ENCODE measurements around the gene ATXN7L1.

ATXN7L1 gene

DNA sequence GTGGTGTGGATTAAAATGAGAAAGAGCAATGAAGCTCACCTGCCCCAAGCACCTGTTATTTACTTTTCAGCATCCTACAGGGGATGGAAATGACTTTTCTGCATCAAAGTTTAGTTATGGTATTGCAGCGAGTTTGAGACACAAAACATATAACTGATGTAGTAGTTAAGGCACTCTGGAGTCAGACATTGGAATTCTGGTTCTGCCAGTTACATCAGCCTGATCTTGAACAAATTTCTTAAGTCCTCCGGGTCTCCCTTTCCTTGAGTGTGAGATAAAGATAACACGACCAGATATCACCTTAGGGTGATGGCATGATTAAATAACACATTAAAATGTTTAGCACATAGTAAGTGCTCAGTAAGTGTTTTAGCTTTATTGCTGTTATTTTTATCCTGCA is 97.4 kb downstream of the ATXN7L1 start:
- DNase-seq (ENCODE audit: low read depth, low spot score): no peak

DNA sequence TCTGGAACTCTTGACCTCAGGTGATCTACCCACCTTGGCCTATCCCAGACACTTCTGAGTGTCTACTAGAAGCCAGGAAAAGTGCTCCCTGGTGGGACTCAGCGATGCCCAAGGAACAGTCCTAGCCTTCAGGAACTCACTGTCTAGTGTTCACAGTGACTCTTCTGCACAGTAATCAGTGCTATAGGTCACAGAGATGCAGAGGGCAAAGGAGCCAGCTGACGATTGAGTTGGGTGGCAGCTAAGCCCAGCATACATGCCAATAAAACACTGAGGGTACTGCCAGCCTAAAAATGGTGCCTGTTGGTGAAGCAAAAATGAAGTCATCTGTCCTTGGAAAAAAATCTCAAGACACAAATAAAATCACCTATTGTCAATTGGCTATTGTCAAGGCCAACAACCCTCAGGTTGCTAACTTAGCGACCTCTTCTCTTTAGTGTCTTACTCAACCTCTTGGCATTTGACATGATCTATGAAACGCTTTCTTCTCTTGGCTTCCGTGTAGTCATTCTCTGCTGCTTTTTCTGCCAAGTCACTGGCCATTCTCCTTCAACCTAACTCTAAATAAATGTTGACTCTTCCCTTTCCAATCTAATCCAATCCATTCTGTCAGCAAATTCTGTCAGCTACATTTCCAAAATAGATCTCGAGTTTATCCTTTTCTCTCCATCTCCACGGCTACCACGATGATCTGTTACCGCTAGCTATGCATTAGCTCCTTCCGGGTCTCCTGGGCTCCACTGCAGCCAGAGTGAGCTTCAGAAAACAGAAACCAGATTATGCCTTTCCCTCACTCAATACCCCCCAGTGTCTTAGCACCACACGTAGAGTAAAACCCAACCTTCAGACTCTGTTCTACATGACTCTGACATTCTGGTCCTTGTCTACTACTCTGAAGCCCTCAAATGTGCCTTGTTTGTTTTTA is 99.2 kb downstream of the ATXN7L1 start:
- DNase-seq (ENCODE audit: low read depth, low spot score): no peak

DNA sequence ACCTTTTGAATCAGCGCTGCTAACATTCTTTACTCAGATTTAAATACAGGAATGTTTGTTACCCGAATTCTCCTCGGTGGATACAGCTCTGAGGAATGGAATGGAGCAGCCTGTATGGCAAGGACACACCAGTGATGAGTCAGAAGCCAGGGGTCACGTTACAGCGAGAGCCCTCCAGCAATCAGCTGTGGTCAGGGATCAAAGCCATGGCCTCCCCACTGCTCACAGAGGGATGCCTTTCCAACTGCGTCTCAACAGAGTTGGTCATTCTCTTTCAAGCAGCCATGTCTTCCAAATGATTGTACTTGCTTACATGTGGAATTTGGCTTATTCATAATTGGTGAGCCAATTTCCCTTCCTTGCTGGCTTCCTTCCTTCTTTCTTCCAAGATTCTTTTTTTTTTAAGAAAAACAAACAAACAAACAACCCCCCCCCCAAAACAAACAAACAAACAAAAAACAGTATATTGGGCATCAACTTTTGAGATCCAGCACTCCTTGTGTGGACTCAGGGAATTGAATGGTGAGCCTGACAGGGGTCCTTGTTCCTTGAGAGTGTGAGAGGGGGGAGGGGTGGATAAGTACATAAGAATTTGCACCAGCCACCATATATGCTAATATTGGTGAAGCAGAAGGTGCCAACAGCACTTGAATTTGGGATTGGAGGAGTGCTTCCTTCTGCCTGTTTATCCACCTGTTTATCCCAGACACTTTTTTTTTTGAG is 100.2 kb downstream of the ATXN7L1 start:
- no peak for DNase-seq (ENCODE audit: low read depth, low spot score)

DNA sequence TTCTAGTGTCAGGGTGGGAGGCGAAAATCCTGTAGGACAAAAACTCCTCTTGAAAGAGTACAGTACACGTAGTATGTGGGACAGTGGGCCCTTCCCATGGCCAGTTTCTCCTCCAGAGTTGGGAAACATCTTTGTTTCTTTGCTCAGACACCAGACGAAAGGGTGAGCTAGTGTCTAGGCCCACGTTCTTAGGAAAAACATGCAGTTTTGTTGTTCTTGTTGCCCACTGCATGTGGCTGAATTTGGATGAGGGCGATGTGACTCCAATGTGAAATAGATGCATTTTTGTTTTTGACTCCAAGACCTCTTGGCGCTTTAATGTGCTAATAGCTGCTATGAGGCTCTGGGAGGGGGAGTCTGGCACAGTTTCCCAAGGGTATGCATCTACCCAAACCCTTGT is 100.8 kb downstream of the ATXN7L1 start:
- DNase-seq (ENCODE audit: low read depth, low spot score): no peak

DNA sequence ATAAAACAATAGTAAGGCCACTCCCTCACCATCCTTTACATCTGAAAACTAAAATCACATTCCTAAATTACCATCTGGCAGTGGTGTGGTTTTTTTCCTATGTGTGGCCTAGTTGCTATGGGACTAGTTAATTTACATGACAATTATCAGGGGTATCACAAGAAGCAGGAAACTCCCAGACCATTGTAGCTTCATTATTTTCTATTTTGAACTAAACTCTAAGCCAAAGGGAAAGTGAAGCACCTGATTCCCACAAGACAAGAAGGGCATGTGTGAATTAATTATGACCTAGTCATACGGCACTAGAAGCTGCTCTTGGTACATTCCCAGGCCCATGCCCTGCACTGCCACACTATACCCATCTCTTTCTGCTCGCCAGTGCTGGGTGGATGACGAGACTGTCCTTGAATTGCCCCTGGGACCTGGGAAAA is 103.4 kb downstream of the ATXN7L1 start:
- no peak for DNase-seq (ENCODE audit: low read depth, low spot score)

DNA sequence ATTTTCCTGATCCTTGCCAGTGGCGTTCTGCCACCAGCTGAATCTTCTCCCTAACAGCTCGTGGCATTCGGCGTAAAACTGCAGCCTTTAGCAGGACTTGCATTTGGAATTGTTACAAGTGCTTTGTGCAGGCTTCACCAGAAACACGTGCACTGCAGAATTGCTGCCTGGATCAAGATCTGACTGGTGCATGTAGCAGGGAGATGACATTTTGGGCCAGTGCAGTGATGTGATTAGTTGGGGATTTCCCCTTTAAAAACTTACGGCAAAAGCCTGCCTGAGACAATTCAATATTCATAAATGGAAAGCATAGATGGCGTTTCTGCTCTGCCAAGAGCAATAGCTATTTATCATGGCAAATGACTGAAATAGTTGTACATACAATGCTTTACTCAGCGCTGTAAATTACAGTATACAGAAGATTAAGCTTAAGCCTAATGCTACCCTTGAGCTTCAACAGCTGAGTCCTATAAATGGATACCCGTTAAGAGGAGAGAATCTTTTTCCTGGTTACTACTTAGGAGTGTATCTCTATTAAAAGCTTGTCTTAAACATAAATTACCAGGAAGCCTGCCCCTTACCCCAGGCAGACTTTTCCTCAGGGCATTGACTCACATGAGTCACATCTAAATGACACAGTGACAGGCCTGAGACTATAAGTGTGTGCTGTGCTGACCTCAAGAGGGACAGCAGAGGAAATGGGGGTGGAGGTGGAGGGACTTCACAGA is 106.3 kb downstream of the ATXN7L1 start:
- no peak for DNase-seq (ENCODE audit: low read depth, low spot score)

DNA sequence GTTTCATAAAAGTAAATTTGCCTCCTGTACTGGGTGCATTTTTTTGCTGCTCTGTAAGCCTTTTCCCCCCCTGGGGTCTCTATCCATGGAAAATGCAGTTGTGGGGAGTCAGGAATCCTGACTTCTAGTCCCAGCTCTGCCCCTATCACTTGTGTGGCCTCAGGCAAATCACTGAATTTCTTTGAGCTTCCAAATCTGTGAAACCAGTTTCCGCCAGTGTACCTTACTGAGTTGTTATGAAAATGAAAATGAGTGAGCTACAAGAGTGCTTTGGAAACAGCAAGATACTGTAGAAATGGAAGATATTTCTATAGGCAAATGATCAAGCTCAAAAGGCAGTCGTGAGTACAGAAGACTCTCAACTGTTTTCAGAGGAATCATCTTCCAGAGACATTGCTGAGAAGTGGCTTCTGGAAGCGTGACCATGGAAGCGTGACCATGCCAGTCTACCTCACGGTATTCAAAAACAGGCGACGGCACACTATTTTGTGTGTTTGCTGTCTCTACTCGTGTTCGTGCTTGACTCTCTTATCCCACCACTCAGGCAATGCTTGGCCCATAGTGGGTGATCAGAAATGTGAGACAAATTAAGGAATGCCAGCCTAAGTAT is 107.4 kb downstream of the ATXN7L1 start:
- DNase-seq (ENCODE audit: low read depth, low spot score): no peak

DNA sequence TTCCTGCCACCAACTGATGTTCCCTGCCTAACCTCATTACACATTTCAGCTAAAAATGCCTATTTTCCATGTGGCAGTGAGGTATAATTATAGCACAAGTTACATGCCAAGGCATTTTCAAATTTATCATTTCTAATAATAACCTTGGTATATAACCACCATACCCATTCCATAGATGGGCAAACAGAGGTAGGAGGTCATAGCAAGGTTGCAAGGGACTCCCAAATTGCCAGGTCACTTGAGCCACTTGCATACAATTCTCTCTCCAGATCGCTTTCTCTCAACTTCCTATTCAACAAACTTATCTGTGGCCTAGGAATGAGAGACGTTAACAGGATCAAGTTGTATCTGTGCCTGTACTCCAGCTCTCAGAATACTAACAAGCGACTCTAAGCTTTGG is 108.3 kb downstream of the ATXN7L1 start:
- no peak for DNase-seq (ENCODE audit: low read depth, low spot score)

DNA sequence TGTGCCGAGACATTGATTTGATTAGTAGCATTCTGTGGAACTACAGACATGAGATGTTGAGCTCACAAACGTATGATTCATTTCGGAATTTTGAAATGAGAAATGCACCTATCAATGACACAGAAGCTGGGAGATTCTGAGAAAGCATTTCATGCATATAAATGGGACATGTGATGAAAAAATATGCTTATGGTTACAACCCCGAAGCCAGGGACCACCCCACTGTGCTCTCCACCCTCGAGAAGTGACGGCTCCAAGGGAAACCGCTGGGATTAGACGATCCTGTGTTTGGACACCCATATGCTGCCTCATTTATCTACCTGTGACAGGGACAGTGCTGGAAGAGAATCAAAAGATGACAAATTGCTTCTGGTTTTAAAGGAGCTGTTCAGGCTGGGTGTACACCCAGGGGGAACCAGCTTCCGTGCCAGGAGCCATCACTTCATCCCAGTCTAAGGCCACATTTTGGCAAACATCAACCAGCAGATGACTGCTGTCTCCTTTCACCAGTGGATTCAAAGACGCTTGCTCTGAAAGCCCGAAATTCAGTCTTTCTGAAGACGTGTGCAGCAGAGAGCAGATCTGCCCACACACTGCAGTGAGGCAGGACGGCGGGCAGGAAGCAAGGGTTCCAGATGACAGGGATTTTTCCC is 109.9 kb downstream of the ATXN7L1 start:
- no peak for DNase-seq (ENCODE audit: low read depth, low spot score)

DNA sequence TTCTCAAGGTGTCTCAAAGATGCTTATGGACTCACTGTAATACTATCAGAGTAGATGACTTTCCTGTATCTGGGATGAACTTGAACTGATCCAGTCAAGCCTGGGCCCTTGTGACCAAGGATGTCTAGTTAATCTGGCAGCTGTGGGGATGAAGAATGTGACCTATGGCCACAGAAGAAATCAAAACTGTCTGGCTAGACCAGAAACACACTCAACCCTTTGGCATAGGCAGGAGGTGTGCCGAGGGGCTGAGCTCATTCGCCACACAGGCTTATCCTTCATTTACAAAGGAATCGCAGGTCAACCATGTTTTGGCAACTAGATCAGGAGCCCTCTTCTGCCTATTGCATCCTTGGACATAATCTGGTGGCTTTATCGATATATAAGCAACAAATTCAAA is 110.6 kb downstream of the ATXN7L1 start:
- DNase-seq (ENCODE audit: low read depth, low spot score): no peak

DNA sequence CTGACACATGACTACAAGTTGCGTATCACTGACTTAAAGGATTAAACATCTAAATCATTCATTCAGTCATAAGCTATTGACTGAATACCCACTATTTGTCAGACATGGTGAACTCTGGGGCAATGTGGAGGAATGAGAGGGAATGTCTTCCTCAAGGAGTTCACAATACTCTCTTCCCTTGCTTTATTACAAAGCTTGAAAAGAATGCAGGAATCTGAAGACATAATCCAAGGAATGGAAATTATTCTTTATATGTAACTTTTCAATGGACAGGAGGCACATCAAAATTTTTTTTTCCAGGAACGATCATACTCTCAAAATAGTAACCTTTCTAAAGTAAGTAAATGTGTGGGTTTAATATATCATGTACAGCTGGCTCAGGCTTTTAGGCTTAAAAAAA is 111.9 kb downstream of the ATXN7L1 start:
- DNase-seq (ENCODE audit: low read depth, low spot score): no peak

DNA sequence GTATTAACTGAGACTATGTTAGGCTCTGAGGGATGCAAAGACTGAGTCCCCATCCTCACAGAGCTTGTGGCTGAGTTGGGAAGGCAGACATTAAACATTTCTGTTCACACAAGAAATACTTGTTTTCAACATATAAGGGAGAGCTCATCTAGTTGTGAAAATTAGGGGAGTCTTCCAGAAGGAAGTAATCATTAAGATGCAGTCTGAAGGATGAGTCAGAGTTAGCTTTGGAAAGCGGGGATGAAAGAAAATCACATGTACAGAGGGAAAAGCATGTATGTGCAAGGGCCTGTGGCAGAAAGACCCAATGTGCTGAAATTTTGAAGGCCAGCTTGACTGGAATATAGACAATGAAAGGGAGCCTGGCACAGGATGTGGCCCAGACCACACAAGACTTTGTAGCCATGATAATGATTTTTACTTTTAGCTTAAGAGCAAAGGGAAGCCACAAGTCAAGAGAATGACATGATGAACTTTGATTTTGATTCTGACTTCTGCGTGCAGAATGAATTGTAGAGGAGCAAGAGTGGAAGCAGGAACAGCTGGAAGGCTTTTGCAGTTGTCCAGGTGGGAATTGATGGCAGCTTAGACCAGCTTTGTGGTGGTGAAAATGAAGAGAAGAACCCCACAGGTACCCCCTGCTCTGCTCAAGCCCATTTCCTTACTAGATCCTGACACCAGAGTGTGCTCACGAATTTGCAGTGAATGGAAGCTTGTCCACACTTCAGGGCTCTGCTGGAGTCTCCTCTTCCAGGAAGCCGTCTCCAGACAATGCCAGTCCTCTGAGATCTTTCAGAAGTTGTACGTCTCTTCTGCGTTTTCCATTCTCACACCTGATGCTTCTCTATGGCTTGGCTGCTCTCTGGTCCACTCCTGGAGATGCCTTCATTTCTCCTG is 115.6 kb downstream of the ATXN7L1 start:
- no peak for DNase-seq (ENCODE audit: low read depth, low spot score)

DNA sequence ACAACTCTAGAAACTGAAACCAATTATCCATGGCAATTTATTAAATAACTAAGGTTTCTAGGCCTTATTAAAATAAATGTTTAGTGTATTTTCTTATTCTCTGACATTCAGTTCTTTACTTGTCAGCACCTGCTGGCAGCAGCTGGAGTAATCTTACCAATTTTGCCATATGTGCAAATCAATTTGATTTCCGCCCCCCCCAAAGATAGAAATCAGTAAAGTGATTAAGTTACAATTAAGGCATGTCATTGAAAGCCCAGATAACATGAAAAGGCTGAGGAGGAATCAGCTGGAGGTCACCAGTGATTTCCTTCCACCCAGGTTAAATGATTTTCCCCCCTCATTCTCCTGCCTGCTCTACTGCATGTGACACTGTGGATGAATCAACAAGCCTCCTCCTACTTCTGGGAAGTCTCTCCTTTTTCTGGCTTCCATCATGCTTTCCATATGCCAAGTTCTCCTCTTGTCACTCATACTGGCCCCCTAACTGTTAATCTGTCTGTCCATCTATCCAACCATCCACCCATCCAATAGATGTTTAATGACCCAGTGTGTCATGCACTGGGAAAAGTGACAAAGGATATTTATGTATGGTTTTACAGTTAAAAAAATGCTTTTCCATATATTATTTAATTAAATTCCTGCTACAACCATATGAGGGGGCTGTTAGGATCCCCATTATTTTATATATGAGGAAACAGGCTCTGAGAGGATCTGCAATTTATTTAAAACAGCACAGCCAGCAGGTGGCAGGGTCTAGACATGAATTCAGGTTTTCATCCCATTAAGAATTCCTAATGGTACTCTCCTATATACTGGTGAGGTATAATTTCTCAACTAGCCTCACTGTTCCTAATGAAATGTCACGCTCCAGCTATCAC is 116.5 kb downstream of the ATXN7L1 start:
- DNase-seq (ENCODE audit: low read depth, low spot score): no peak

DNA sequence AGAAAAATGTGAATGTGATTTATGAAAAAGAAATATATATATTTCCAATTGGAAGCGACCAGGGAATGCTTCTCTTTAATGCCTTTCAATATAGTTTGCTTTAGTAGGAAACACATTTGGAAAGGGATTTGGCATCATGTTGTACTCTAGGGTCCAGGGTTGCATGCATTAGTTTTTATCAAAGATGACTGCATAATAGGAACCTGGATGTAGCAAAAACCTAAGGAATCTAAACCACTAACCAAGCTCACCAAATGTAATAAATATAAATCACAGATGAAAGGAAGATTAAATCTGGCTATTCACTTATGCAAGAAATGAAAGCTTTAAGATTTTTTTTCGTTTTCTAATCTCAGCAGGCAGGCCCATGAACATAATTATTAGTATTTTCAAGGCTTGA is 120.0 kb downstream of the ATXN7L1 start:
- DNase-seq (ENCODE audit: low read depth, low spot score): no peak

DNA sequence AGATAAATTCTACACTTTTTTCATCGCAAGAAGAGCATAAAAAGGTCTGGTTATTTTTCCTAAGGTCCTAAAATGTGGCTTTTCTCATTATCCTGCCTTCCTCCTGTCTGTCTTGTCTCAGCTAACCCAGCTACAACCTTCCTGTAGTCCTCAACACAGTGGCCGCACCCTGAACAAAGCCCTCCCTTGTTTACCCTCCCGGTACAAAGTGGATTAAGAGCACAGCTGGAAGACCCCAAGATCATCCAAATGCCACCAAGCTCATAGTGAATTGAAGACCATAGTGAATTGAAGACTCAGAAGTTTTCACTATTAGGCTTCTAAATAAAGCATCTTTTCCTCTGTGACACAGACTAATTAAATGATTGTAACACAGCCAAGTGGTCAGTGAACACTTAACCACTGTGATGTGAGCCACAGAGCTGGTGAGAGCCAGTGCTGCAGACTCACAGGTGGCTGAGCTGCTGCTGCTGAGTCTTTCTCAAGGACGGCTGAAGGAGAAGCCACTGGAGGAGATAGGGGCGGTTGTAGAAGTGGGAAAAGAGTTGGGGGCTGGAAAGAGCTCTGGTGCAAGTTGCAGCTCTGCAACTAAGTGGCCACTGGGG is 123.6 kb downstream of the ATXN7L1 start:
- no peak for DNase-seq (ENCODE audit: low read depth, low spot score)

DNA sequence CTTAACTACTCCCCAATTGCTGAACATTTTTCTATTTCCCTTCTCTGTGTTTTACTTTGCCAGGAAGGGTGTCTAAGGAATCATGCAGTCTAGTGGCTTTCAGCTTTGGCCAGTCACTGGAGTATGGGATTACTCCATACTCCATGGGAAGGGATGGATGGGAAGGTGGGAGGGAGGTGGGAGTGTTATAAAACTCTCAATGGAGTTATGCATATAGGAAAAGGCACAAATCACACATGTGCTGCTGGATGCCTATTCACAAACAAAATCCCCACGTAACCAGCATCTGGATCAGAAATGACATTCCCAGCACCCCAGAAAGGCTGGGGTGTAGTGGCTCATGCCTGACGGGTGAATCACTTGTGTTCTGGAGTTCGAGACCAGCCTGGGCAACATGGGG is 125.3 kb downstream of the ATXN7L1 start:
- no peak for DNase-seq (ENCODE audit: low read depth, low spot score)

DNA sequence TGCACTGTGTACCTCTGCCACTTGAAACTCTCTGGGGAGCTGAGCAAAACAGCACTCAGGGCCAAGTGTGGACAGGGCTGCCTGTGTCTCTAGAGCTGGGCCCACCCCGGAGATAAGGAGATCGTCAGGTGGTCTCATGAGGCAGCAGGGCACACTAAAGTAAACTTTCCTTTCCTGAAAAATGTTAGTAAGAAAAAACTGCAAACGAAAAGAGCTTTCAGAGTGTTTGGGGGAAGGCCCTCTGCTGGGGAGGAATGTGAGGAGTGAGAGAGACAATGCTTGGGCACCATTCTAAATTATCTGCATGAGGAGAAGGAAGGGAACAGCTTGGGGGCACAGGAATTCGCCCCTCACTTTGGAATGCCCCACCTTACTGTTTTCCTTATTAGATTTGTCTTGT is 127.7 kb downstream of the ATXN7L1 start:
- no peak for DNase-seq (ENCODE audit: low read depth, low spot score)

DNA sequence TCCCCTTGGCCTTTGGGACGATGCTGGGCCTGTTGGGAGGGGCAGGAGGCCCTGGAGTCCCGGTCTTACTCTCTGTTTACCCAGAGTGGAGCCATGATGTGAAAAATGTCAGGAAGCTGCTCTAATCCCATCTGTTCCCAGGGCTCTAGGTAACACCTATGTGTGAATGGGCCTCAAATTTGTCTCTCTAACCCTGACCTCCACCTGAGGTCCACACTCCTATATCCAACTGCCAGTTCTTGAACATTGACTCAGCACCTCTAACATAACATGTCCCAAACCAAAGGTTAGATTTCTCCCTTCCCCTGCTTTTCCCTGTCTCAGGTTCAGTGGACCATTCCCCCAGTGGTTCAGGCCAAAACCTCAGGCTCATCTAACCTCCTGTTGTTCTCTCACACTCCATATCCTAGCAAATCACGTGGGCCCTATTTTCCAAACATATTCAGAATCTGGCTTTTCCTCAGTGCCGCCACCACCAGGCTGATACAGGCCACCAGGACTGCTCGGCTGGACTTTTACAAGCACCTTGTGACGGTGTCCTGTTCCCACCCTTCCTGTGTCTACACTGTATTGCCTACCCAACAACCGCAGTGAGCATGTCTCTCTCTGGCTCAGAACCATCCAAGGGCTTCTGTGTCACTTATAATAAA is 130.6 kb downstream of the ATXN7L1 start:
- DNase-seq (ENCODE audit: low read depth, low spot score): no peak
